ENCODE data around the gene FLT1.

FLT1 gene

GRCh38 chr13:28250542-28250941 lies 244.4 kb downstream of the FLT1 start:
- TF ChIP-seq, protein P1, sequence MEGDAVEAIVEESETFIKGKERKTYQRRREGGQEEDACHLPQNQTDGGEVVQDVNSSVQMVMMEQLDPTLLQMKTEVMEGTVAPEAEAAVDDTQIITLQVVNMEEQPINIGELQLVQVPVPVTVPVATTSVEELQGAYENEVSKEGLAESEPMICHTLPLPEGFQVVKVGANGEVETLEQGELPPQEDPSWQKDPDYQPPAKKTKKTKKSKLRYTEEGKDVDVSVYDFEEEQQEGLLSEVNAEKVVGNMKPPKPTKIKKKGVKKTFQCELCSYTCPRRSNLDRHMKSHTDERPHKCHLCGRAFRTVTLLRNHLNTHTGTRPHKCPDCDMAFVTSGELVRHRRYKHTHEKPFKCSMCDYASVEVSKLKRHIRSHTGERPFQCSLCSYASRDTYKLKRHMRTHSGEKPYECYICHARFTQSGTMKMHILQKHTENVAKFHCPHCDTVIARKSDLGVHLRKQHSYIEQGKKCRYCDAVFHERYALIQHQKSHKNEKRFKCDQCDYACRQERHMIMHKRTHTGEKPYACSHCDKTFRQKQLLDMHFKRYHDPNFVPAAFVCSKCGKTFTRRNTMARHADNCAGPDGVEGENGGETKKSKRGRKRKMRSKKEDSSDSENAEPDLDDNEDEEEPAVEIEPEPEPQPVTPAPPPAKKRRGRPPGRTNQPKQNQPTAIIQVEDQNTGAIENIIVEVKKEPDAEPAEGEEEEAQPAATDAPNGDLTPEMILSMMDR (IDR thresholded peaks at IDR 0.05; ENCODE audit: insufficient read depth, low read depth, low read length, missing control alignments), result no peak

More at GRCh38 chr13:28250542-28250941, 244.4 kb downstream of the FLT1 start:
- no peak for DNase-seq (ENCODE audit: low read depth)
- H3K4me3 ChIP-seq (ENCODE audit: low read length), result no peak overlapping the region

Measured in epithelial cell of esophagus (primary cell).